Measurements from ENCODE around the gene TMPRSS13. TPM values are rescaled to one million over a fixed set of nuclear protein-coding genes. Genes with fewer than 3 reads are reported as not detected.

The TMPRSS13 gene
- total RNA-seq, 5 donors from 2014 or later (not counting 1 experiment from before 2014, with no cell fraction given): 2.1 to 4.7 (median 3.7) TPM

- Mint-ChIP-seq H3K36me3 (no peaks in the 10 kb centered on the region), H3K4me1 (peaks cover 30 to 40% (median 32%) of the 10 kb centered on the region in 3 donors), H3K9me3 (no peaks in the 10 kb centered on the region), H3K27me3 (peaks cover 59 to 75% of the 10 kb centered on the region in 2 donors), H3K4me3 (peak overlapping the region; percentile 81 to 90 (median 82)), H3K27ac (no peak overlapping the region)
- Histone ChIP-seq H3K27me3 (replicated peaks in 1 of 2; ENCODE audit: control insufficient read depth in 2 of 2, extremely low read depth in 1 of 2, insufficient read depth in 2 of 2, low read length in 1 of 2) (peaks cover 0 to 79% of the 10 kb centered on the region in 2 experiments), H3K36me3 (ENCODE audit: control insufficient read depth in 2 of 2, extremely low read depth in 1 of 2, insufficient read depth in 1 of 2, low read length in 1 of 2) (no peaks in the 10 kb centered on the region), H3K9me3 (no peaks in the 10 kb centered on the region), H3K27ac (ENCODE audit: low read length) (no peak overlapping the region), H3K4me1 (ENCODE audit: control insufficient read depth in 1 of 2, extremely low read depth in 1 of 2, insufficient read depth in 2 of 2, low read length in 2 of 2) (peaks cover 10 to 36% of the 10 kb centered on the region in 2 experiments), H3K4me3 (ENCODE audit: control insufficient read depth in 1 of 2, extremely low read depth in 1 of 2, low read length in 1 of 2) (peak overlapping the region; percentile 41 to 77)
- CTCF ChIA-PET: no interaction called here
- POLR2A ChIA-PET: interaction anchor here in 1 of 2 donors (0.6 kb wide), 1 partner anchor 31 kb away, joined by 3 read pairs; no protein-coding TSS in a partner anchor
- 5% methylated on average over 12 of the region's 20 CpGs for WGBS (ENCODE audit: insufficient coverage)
- ATAC-seq (replicated peaks in 1 of 4) (peak; percentile 72 to 79 (median 76)), DNase-seq (peak in 24 of 35 experiments; percentile 5 to 49 (median 21))
Observed at GRCh38 chr11:117875382-117876058, 53.7 kb downstream of the TMPRSS13 start.

DNA sequence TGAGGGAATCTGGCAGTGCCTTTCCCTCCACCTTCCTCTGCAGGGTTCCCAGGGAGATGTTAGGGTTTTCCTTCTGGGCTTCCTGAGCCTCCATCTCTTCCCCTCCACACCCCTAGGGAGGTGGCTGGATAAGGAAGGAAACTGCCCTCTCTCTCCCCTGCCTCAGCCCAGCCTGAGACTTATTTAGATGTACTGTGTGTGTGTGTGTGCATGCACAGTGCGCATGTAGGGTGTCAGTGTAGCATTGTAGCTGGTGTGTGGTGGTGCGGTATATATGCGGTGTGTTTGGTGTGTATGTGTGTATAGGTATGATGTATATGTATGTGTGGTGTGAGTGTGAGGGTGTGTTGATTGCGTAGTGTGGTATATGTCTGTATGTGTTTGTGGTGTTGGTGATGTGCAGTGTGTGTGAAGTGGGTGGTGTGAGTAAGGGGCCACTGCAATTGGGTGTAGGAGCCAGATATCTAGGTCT lies 54.3 kb downstream of the TMPRSS13 start:
- ChIA-PET CTCF (interaction anchor here in 1 of 2 donors (0.5 to 0.6 kb wide), 2 partner anchors 180 to 263 kb away, joined by 3 read pairs; no protein-coding TSS in a partner anchor), POLR2A (no interaction called here)
- Histone ChIP-seq H3K27ac (ENCODE audit: low read length) (no peak overlapping the region), H3K36me3 (ENCODE audit: control insufficient read depth in 2 of 2, extremely low read depth in 1 of 2, insufficient read depth in 1 of 2, low read length in 1 of 2) (no peaks in the 10 kb centered on the region), H3K4me1 (ENCODE audit: control insufficient read depth in 1 of 2, extremely low read depth in 1 of 2, insufficient read depth in 2 of 2, low read length in 2 of 2) (peaks cover 10 to 36% of the 10 kb centered on the region in 2 experiments), H3K27me3 (replicated peaks in 1 of 2; ENCODE audit: control insufficient read depth in 2 of 2, extremely low read depth in 1 of 2, insufficient read depth in 2 of 2, low read length in 1 of 2) (peaks cover 0 to 79% of the 10 kb centered on the region in 2 experiments), H3K4me3 (ENCODE audit: control insufficient read depth in 1 of 2, extremely low read depth in 1 of 2, low read length in 1 of 2) (no peak overlapping the region), H3K9me3 (no peaks in the 10 kb centered on the region)
- peaks cover 30 to 40% (median 32%) of the 10 kb centered on the region in 3 donors for H3K4me1 Mint-ChIP-seq
- no peak for ATAC-seq (replicated peaks in 1 of 4)
- WGBS (ENCODE audit: insufficient coverage): 74% methylated on average over 4 of the region's 4 CpGs
- no peak overlapping the region for H3K27ac Mint-ChIP-seq
- no peaks in the 10 kb centered on the region for H3K36me3 Mint-ChIP-seq
- DNase-seq: no peak
- H3K27me3 Mint-ChIP-seq: peaks cover 53 to 69% of the 10 kb centered on the region in 2 donors
- peak overlapping the region; percentile 29 to 90 (median 82) for H3K4me3 Mint-ChIP-seq
- no peaks in the 10 kb centered on the region for H3K9me3 Mint-ChIP-seq

GRCh38 chr11:117874253-117874909 lies 54.8 kb downstream of the TMPRSS13 start:
- Histone ChIP-seq H3K4me1 (ENCODE audit: control insufficient read depth in 1 of 2, extremely low read depth in 1 of 2, insufficient read depth in 2 of 2, low read length in 2 of 2) (peaks cover 10 to 36% of the 10 kb centered on the region in 2 experiments), H3K27ac (ENCODE audit: low read length) (no peak overlapping the region), H3K36me3 (ENCODE audit: control insufficient read depth in 2 of 2, extremely low read depth in 1 of 2, insufficient read depth in 1 of 2, low read length in 1 of 2) (no peaks in the 10 kb centered on the region), H3K27me3 (replicated peaks in 1 of 2; ENCODE audit: control insufficient read depth in 2 of 2, extremely low read depth in 1 of 2, insufficient read depth in 2 of 2, low read length in 1 of 2) (peaks cover 0 to 74% of the 10 kb centered on the region in 2 experiments), H3K4me3 (ENCODE audit: control insufficient read depth in 1 of 2, extremely low read depth in 1 of 2, low read length in 1 of 2) (no peak overlapping the region), H3K9me3 (no peaks in the 10 kb centered on the region)
- peak overlapping the region in 1 of 3 donors; percentile 90 for H3K4me3 Mint-ChIP-seq
- no peaks in the 10 kb centered on the region for H3K9me3 Mint-ChIP-seq
- 39% methylated on average over 6 of the region's 16 CpGs for WGBS (ENCODE audit: insufficient coverage)
- POLR2A ChIA-PET: no interaction called here
- peaks cover 51 to 67% of the 10 kb centered on the region in 2 donors for H3K27me3 Mint-ChIP-seq
- H3K27ac Mint-ChIP-seq: no peak overlapping the region
- peaks cover 30 to 40% (median 32%) of the 10 kb centered on the region in 3 donors for H3K4me1 Mint-ChIP-seq
- ATAC-seq (replicated peaks in 1 of 4) (no peak), DNase-seq (no peak)
- CTCF ChIA-PET: interaction anchor here in 1 of 2 donors (0.5 to 0.6 kb wide), 2 partner anchors 180 to 264 kb away, joined by 3 read pairs; no protein-coding TSS in a partner anchor
- H3K36me3 Mint-ChIP-seq: no peaks in the 10 kb centered on the region

DNA sequence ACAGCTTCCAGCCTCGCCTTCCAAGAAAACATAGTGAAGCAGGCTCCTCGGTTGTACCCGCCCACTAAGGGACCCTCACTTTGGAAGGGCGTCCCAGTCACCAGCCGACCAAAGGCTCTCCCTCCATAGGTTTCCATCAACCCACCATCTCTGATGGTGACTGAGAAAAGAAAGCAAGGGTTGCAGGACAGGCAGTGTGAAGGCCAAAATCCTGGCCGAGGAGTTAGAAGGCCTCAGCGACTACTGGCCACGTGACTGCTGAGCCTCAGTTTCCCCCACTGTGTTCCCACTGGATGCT lies 55.4 kb downstream of the TMPRSS13 start:
- POLR2A ChIA-PET: no interaction called here
- CTCF ChIA-PET: no interaction called here
- Histone ChIP-seq H3K27me3 (replicated peaks in 1 of 2; ENCODE audit: control insufficient read depth in 2 of 2, extremely low read depth in 1 of 2, insufficient read depth in 2 of 2, low read length in 1 of 2) (peaks cover 0 to 73% of the 10 kb centered on the region in 2 experiments), H3K9me3 (no peaks in the 10 kb centered on the region), H3K36me3 (ENCODE audit: control insufficient read depth in 2 of 2, extremely low read depth in 1 of 2, insufficient read depth in 1 of 2, low read length in 1 of 2) (no peaks in the 10 kb centered on the region), H3K27ac (ENCODE audit: low read length) (no peak overlapping the region), H3K4me3 (ENCODE audit: control insufficient read depth in 1 of 2, extremely low read depth in 1 of 2, low read length in 1 of 2) (no peak overlapping the region), H3K4me1 (ENCODE audit: control insufficient read depth in 1 of 2, extremely low read depth in 1 of 2, insufficient read depth in 2 of 2, low read length in 2 of 2) (peaks cover 10 to 36% of the 10 kb centered on the region in 2 experiments)
- Mint-ChIP-seq H3K36me3 (no peaks in the 10 kb centered on the region), H3K9me3 (no peaks in the 10 kb centered on the region), H3K27ac (no peak overlapping the region), H3K4me1 (peaks cover 30 to 40% (median 32%) of the 10 kb centered on the region in 3 donors), H3K4me3 (peak overlapping the region in 1 of 3 donors; percentile 22), H3K27me3 (peaks cover 48 to 63% of the 10 kb centered on the region in 2 donors)
- 48% methylated on average over 4 of the region's 8 CpGs for WGBS (ENCODE audit: insufficient coverage)
- ATAC-seq (replicated peaks in 1 of 4) (no peak), DNase-seq (no peak)

GRCh38 chr11:117872975-117873827 lies 56.0 kb downstream of the TMPRSS13 start:
- H3K27me3 Mint-ChIP-seq: peaks cover 43 to 61% of the 10 kb centered on the region in 2 donors
- no peaks in the 10 kb centered on the region for H3K9me3 ChIP-seq
- no peak for DNase-seq
- H3K4me1 ChIP-seq (ENCODE audit: control insufficient read depth in 1 of 2, extremely low read depth in 1 of 2, insufficient read depth in 2 of 2, low read length in 2 of 2): peaks cover 10 to 36% of the 10 kb centered on the region in 2 experiments
- no peaks in the 10 kb centered on the region for H3K9me3 Mint-ChIP-seq
- H3K27ac Mint-ChIP-seq: no peak overlapping the region
- H3K27ac ChIP-seq (ENCODE audit: low read length): no peak overlapping the region
- H3K4me3 Mint-ChIP-seq: no peak overlapping the region
- H3K27me3 ChIP-seq (replicated peaks in 1 of 2; ENCODE audit: control insufficient read depth in 2 of 2, extremely low read depth in 1 of 2, insufficient read depth in 2 of 2, low read length in 1 of 2): peaks cover 0 to 74% of the 10 kb centered on the region in 2 experiments
- no peaks in the 10 kb centered on the region for H3K36me3 Mint-ChIP-seq
- ChIA-PET CTCF (no interaction called here), POLR2A (no interaction called here)
- no peak overlapping the region for H3K4me3 ChIP-seq (ENCODE audit: control insufficient read depth in 1 of 2, extremely low read depth in 1 of 2, low read length in 1 of 2)
- H3K4me1 Mint-ChIP-seq: peaks cover 30 to 40% (median 32%) of the 10 kb centered on the region in 3 donors
- WGBS (ENCODE audit: insufficient coverage): 75% methylated on average over 7 of the region's 15 CpGs
- no peak for ATAC-seq (replicated peaks in 1 of 4)
- no peaks in the 10 kb centered on the region for H3K36me3 ChIP-seq (ENCODE audit: control insufficient read depth in 2 of 2, extremely low read depth in 1 of 2, insufficient read depth in 1 of 2, low read length in 1 of 2)
